AG10803 (cell line): ENCODE results near the gene POLA1.

Experiments
- DNase-seq: peaks from one replicate; pipeline ENCODE4 v3.0.0; 2010; ENCODE audit warnings: low read depth
- H3K4me3 ChIP-seq: 2 replicates; pipeline ENCODE4 v1.5.1; 2011; ENCODE audit warnings: mild to moderate bottlenecking, low read length, control low read depth
- CTCF ChIP-seq: conservative IDR thresholded peaks from 2 replicates; pipeline ENCODE4 v1.5.1; 2011; ENCODE audit warnings: mild to moderate bottlenecking, low read length, control low read depth, inconsistent platforms

Gene POLA1

GRCh38 chrX:24768556-24768955 lies 74.8 kb downstream of the POLA1 start:
- no peak for TF ChIP-seq CTCF
- DNase-seq: no peak
- H3K4me3 ChIP-seq: no peak overlapping the region

- TF ChIP-seq CTCF: no peak
- no peak for DNase-seq
- no peak overlapping the region for H3K4me3 ChIP-seq
These were observed 80.9 kb downstream of the POLA1 start for GRCh38 chrX:24774650-24775049.

GRCh38 chrX:24775891-24776290 lies 82.2 kb downstream of the POLA1 start:
- DNase-seq: no peak
- H3K4me3 ChIP-seq: no peak overlapping the region
- no peak for TF ChIP-seq CTCF

GRCh38 chrX:24777660-24778059 lies 83.9 kb downstream of the POLA1 start:
- no peak overlapping the region for H3K4me3 ChIP-seq
- TF ChIP-seq CTCF: no peak
- DNase-seq: no peak

- no peak overlapping the region for H3K4me3 ChIP-seq
- no peak for DNase-seq
- TF ChIP-seq CTCF: no peak
These were observed 88.3 kb downstream of the POLA1 start for GRCh38 chrX:24782011-24782410.

GRCh38 chrX:24789047-24789446 lies 95.3 kb downstream of the POLA1 start:
- TF ChIP-seq CTCF: no peak
- no peak for DNase-seq
- H3K4me3 ChIP-seq: no peak overlapping the region

GRCh38 chrX:24790166-24790565 lies 96.4 kb downstream of the POLA1 start:
- no peak for TF ChIP-seq CTCF
- DNase-seq: no peak
- no peak overlapping the region for H3K4me3 ChIP-seq
